Inferior parietal cortex (tissue), 1 donor: ENCODE data around the gene NME5.
"Not testable (repeated sequence)": the region's sequence is repeated elsewhere in the genome, so short reads cannot be mapped to it uniquely, and the experiment has no call there.

ENCODE experiments used
- DNase-seq: peaks from one replicate; pipeline ENCODE4 v3.0.0-alpha.2; 2016; ENCODE audit errors: extremely low spot score

The NME5 gene, protein sequence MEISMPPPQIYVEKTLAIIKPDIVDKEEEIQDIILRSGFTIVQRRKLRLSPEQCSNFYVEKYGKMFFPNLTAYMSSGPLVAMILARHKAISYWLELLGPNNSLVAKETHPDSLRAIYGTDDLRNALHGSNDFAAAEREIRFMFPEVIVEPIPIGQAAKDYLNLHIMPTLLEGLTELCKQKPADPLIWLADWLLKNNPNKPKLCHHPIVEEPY

DNA sequence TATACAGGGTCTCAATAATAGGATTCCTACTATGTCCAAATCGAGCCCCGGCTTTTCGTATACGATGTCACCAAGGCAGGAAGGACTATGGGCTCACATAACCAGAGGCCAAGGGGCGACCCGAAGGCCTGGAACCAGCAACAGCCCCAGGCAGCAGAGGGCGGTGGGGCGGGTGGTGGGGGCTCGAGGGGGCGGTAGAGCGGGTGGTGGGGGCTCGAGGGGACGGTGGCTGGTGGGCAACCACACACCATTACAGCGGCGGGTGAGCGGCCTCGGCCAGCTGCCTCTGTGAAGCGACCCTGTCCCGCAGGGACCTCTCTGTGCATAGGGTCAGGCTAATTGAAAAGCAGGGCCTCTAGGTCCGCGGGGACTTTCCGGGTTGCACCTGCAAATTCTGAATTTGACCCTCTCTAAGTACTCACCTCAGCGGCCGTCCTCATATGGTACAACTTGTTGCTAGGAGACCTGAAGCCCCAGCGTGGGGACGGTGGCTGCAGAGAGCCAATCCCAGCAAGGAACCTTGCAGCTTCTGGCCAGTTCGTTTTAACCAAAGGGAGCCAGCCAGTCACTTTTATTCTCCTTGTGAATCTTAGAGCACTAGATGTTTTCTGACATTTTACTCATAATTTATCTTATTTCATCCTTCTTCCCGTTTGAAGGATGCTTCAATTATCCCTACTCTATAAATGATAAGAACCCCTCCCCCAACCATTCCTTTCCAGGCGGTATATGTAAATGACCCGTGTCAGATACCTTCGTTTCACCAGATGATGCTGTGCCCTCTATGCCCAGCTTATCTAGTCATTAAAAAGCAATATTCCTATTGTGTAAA, at the start of gene NME5:
Gene NME5 (minus strand): TSS at position 480 of the 832 bp plus-strand sequence. CDS start 648 bp downstream, outside the sequence.
- peak; percentile 77 for DNase-seq

DNA sequence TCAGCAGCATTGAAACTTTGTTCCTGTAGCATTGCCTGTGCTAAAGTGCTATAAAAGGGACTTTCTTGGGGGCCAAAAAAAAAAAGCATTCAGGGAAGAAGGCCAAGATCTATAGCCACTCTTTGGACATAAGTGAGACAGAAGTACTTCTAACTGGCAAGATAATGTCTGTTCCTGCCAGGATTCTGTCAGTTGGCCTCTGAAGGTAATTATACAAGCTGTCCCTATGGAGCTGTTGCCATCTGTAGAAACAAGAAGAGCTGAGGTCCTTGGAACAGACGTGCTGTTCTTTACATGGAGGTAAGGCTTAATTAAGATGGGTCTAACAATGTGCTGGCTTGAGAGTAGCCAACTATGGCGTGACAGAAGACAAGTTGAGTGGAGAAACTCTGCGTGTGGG, 49.4 kb upstream of the NME5 start:
- DNase-seq: no peak

DNA sequence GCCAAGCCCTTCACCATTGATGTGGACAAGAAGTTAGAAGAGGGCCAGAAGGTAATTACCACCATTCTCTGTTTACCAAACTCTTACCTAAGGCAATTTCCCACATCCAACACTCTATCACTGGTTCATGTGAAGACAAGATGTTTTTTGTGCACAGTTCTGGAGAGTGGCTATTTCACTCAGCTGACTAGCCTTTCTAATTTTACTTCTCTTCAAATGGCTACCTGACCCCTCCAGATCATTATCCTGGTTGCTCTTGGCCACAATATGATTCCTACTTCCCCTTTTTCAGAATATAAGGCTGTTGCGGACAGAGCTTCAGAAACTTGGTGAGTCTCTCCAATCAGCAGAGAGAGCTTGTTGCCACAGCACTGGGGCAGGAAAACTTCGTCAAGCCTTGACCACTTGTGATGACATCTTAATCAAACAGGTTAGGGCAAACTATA, 46.8 kb upstream of the NME5 start:
- no peak for DNase-seq

DNA sequence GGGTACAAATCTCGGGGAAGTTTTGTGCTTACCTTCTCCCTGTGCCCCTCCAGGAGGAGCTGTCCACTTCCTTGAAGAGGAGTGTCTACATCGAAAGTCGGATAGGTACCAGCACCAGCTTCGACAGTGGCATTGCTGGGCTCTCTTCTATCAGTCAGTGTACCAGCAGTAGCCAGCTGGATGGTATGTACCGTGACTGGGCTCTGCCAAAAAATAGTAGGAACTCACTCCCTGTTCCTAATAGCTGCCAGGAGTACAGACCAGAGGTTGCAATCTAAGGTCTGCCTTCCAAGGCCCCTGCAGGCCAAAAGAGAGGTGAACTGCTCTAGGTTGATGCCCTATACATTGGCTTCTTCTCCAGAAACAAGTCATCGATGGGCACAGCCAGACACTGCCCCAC, 43.6 kb upstream of the NME5 start:
- no peak for DNase-seq

DNA sequence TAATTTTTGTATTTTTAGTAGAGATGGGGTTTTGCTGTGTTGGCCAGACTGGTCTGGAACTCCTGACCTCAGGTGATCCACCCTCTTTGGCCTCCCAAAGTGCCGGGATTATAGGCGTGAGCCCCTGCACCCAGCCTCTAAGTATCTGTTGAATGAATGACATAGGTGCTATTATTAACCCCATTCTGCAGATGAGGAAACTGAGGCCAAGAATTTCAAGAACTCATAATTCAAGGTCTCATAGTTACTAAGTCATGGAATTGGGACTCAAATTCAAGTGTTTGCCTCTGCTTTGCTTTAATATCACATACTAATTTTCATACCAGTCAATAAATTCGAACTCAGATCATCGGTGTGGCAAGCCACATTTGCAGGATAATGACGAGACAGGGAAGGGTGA, 41.6 kb upstream of the NME5 start:
- no peak for DNase-seq

DNA sequence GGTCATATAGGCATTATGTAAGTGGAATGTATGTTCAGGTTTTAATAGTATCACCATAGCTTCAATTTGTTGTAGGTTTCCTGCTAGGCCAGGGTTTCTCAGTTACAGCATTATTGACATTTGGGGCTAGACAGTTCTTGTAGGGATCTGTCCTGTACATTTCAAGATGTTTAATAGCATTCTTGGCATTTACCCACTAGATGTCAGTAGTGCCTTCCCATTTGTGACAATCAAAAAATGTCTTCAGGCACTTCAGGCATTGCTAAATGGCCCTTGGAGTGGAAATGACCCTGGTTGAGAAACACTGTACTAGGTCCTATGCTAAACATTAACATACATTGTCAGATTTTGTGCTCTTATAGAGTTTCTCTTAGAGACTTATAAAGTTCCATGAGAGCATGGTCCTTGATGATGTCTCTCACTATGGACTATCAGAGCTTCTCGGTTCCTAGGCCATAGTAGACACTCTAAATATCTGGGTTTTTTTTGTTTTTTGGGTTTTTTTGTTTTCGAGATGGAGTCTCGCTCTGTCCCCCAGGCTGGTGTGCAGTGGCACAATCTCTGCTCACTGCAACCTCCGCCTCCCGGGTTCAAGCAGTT, 41.1 kb upstream of the NME5 start:
- DNase-seq: peak; percentile 53

DNA sequence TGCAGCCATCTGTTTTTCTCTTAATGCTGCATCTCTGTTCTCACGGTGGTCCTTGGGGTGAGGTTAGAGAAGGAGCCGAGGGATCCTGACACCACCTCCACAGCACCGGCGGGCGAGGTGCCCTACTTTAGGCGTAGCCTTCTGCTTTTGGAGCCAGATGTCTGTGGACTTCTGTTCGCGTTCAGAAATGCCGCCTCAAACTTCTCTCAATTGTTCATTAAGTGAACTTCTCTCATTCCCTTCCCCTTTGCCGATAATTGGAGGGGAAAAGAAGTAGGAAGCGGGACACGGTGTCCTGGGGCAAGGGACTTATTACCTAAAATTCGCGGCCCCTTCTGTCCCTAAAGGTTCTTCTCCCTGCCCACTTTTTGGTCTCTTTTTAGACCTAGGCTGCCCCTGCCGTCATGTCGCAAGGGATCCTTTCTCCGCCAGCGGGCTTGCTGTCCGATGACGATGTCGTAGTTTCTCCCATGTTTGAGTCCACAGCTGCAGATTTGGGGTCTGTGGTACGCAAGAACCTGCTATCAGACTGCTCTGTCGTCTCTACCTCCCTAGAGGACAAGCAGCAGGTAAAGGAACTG, 40.1 kb upstream of the NME5 start:
- DNase-seq: no peak

DNA sequence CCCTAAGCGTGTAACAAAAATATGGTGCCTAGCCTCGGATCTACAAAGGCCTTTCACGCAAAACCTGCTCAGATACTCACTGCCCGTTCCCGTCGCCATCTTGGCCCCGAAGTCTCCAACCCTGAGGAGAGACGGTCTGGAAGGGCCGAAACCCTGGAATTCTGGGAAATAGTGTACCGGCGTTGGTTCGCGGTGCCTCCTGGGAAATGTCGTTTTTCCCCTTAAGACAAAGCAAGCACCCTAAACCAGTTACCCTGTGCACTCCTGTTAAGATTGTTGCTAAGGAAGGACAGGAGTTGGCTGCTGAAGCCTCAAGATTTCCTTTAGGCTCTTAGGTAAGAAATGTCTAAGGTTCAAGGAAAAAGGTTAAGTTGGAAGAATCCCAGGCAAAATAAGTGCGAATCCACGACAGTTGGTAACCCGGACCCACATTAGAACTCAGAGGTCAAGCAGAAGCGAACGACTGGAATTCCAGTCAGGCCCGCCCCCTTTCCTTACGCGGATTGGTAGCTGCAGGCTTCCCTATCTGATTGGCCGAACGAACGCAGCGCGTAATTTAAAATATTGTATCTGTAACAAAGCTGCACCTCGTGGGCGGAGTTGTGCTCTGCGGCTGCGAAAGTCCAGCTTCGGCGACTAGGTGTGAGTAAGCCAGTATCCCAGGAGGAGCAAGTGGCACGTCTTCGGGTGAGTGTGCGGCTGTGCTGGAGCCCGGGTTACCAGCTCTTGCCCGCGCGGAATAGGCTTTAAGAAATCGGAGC, 39.5 kb upstream of the NME5 start, which contains the start of the genes BRD8 and KIF20A:
Gene BRD8 (minus strand): TSS at position 115 of the 761 bp plus-strand sequence. CDS start 16 bp downstream, at position 99.
Gene KIF20A (plus strand): TSS at position 597 of the 761 bp plus-strand sequence. CDS start 569 bp downstream, outside the sequence.
- peak; percentile 97 for DNase-seq

DNA sequence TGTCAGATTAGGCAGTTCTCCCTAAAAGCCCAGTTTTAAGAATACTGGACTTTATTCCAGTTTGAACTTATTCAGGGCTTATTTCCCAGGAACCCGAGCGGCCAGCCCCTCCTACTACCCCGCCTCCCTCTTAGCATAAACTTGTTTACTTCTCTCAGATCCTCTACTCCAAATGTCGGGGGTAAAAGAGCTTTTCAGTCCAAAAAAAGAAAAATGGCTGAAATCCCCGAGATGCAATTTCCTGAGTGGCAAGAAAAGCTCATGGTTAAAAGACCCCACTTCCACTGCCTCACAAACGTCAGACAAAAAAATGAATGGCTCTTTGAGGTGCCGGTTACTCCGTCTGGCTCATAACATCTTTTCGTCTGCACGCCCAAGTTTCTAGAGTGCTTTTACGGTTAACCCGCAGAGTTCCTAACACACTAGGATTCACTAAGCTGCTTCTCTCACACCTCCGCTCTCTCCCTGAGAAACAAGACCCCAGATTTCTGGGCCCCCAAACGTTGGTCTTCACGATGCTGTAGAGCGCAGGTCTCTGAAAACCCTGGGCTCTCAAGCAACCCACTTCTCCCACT, 38.8 kb upstream of the NME5 start:
- peak; percentile 53 for DNase-seq

DNA sequence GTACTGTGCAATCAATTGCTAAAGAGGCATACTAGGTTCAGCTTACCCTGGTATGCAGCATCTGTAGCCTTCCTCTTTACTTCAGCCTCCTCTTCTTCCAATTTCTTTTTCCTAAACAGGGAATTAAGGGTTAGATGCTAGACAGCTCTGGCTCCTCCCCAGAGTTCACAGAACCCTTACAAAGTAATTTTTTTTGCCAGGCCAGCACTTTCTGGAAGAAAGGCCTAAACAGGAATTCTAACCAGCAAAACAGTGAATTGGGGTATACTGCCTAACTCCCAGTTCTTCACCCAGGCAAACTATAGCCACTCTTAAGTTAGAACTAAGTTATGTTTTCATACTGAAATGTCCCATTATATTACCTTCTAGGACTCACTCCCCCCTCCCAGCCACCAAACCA, 31.1 kb upstream of the NME5 start:
- no peak for DNase-seq

DNA sequence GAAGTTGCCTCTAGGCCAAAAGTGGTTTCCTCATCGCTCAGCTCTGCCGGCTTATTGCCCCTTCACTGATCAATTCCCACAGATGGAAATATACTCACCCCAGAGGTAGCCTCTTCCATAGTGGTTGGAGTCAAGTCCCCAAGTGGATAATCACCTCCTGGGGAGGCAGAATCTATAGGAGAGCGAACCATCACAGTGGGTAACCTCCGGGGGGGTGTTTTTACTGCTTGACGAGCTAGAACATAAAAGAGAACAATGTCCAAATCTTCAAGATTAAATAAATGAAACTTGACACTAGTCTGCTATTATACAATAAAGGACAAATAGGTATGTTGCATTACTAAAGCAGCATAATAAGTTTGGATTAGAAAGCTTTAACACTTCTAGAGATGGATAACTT, 29.9 kb upstream of the NME5 start:
- no peak for DNase-seq

DNA sequence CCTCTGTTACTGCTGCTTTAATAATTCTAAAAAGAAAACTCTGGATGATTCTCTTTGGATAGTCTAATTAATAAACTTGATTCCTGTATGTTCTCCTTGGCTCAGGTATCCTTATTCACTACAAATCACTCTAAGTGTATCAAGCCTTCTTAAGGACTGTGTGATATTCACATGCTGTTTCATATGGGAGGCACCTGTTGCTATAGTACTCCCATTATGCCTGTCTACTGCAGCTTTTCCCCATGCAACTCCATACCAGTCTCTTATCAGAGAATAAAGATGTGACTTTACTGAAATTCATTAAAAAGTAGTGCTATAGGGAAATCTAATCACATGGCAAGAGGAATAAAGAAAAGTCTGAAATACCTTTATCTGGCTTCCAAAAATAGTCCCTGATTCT, 24.5 kb upstream of the NME5 start:
- no peak for DNase-seq

DNA sequence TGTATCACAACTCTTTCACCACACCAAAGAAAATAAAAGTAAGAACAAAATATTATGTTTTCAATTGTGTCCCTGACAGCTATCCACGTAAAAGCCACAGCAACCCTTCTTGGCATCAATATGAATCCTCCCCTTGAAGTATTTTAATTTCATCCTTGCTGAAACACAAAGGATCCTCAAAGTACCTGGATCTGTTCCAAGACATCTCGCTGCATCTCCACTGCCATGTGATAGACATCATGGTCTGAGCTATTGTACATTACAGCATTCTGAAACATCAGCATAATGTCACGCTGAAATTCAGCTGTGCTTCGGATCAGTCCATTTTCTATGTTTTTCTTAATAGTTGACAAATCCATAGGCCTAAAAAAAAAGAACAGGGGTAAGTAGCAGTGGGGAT, 21.5 kb upstream of the NME5 start:
- no peak for DNase-seq

DNA sequence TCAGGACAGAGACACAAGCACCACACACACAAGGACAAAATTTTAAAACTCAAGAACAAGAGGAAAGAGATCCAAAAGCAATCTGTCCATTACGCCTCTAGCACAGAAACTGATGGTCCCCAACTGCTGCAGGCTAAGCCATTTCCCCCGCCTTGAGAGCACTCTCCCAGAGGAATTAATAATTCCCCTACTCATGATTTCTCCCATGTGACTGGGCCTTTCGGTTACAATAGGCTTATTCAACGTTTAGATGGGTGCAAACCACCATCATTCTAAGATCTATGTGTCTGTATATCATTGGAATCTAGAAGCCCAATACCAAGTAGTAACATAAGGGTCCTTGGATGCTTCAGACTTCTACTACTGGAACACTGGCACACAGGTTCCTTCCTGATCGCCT, 20.4 kb upstream of the NME5 start:
- DNase-seq: peak; percentile 31

DNA sequence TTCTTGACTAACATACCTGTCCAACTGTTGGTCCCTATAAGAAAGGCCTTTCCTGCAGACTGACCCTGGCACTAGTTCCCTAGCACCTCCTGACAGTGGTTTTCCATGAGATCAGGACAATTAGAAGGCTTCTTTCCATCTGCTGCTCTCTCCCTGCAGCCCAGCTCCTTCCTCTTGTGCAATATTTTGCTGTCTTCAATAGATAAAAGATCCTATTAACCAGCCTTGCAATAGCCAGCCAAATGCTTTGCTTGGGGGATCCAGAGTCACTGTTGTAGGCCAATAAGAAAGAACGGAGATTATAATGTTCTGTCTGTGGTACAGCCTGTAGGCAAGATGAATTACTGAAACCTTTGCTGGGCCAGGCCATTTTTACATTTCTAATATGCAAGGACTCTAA, 18.4 kb upstream of the NME5 start:
- DNase-seq: no peak

DNA sequence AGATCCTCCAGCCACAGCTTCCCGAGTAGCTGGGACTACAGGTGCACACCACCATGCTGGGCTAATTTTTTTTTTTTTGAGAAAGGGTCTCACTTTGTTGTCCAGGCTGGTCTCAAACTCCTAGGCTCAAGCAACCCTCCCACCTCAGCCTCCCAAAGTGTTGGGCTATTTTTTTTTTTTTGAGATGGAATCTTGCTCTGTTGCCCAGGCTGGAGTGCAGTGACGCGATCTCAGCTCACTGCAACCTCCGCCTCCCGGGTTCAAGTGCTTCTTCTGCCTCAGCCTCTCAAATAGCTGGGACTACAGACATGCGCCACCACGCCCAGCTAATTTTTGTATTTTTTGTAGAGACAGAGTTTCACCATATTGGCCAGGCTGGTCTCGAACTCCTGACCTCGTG, 16.7 kb upstream of the NME5 start:
- not testable (repeated sequence) for DNase-seq

DNA sequence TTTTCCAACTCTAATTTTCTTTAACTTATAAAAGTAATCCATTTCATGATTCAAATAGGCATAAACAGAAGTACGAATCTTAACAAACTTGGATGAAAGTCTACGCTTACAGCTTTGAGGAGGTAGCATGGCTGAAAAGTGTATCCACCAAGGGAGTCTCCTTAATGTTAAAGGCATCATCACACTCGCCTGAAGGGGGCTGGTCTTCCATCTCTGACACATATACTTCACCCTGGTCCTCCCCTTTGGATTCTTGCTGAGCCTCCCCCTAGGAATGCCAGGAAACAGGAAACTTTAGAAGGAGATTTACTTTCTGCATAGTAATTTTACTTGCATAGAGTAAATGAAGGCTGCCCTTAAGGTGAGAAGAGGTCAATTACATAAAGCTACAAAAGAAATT, 10.3 kb upstream of the NME5 start:
- DNase-seq: no peak

DNA sequence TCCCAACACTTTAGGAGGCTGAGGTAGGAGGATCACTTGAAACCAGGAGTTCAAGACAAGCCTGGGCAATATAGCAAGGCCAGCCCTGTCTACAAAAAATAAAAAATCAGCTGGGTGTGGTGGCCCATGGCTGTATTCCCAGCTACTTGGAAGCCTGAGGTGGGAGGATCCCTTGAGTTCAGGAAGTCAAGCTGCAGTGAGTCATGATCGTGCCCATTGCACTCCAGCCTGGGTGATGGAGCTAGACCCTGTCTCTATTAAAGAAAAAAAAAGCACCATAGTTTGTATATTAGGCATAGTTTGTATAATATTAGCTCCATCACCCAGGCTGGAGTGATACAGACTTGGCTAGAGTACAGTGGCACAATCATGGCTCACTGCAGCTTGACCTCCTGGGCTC, 9.6 kb upstream of the NME5 start:
- DNase-seq: no peak

DNA sequence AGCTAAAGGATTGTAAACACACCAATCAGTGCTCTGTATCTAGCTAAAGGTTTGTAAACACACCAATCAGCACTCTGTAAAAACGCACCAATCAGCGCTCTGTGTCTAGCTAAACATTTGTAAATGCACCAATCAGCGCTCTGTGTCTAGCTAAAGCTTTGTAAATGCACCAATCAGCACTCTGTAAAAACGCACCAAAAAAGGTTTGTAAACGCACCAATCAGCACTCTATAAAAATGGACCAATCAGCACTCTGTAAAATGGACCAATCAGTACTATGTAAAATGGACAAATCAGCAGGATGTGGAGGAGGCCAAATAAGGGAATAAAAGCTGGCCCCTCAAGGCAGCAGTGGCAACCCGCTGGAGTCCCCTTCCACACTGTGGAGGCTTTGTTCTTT, 4.3 kb upstream of the NME5 start:
- not testable (repeated sequence) for DNase-seq

DNA sequence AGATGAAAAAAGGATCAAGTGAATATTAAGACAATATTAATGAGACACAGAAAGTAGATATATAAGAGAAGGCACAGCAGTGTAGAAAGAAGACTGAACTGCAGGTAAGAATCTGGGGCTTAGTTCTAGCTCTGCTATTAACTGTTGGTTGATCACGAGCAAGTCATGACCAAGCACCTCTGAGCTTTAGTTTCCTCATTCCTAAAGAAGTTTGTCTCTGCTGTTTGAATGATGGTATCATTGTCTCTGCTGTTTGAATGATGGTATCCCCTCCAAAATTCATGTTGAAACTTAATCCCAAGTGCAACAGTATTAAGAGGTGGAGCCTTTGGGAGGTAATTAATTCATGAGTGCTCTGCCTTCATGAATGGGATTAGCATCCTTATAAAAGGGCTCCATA, 2.5 kb upstream of the NME5 start:
- no peak for DNase-seq

DNA sequence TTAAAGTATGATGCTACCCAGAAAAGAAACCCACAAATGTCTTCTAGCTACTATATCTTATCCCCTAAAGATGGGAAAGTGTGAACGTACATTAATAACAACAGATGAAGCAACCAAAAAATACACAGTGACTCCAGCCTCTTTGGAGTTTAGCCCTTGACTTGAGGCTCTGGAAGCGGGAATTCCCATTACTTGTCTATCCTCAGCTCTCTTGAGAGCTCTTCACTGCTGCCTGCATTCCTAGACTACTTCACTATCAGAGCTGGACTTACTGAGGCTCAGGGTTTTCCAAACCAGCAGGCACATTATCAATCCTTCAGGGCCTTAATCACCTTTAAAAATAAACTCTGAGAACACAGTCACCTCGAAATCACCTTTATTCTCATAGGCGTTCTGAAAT, 1.0 kb upstream of the NME5 start:
- DNase-seq: no peak
